Adrenal gland (tissue), 5 donors: ENCODE data around the gene COL23A1.

Experiments
- POLR2A ChIP-seq, 2 donors: fragments of 450-650 bp; IDR thresholded peaks; one replicate each; pipeline ENCODE4 v1.6.1; 2017; ENCODE audit warnings: antibody characterized with exemption in 2 of 2, mild to moderate bottlenecking in 2 of 2, moderate library complexity in 1 of 2
- TF ChIP-seq, protein P1 (sequence below), 6 experiments: fragments of 450-650 bp in 4 of 6; fragments of 200-600 bp in 2 of 6; sonication (generic) in 1 of 6; IDR thresholded peaks; 1 replicate in 5 of 6; 2 replicates in 1 of 6; pipeline versions ENCODE4 v1.5.1 to v1.8.0; 2016 to 2021; ENCODE audit warnings: antibody characterized with exemption in 6 of 6, mild to moderate bottlenecking in 2 of 6, moderate library complexity in 1 of 6
- donor health status: DM: no; HTN: no; CAD: no.

DNA sequence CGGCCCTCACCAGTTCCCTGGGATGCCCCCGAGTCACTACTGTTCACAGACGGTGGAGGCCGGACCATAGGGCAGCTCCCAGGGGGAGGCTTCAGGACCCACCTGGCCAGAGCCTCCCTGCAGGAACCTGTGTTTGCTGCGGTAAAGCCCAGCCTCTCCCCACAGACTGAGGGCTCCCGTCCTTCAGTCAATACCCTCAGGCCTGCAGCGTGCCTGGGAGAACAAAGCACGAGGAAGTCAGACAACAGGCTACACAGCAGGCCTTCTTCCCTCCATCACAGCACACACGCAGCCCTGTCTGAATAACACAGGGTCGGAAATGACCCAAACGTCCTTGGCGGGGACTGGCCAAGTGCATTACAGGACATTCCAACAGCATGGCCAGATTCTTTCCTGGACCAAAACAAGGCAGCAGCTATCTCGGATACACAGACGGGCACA is 34.4 kb downstream of the COL23A1 start:
- TF ChIP-seq, protein P1, sequence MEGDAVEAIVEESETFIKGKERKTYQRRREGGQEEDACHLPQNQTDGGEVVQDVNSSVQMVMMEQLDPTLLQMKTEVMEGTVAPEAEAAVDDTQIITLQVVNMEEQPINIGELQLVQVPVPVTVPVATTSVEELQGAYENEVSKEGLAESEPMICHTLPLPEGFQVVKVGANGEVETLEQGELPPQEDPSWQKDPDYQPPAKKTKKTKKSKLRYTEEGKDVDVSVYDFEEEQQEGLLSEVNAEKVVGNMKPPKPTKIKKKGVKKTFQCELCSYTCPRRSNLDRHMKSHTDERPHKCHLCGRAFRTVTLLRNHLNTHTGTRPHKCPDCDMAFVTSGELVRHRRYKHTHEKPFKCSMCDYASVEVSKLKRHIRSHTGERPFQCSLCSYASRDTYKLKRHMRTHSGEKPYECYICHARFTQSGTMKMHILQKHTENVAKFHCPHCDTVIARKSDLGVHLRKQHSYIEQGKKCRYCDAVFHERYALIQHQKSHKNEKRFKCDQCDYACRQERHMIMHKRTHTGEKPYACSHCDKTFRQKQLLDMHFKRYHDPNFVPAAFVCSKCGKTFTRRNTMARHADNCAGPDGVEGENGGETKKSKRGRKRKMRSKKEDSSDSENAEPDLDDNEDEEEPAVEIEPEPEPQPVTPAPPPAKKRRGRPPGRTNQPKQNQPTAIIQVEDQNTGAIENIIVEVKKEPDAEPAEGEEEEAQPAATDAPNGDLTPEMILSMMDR (IDR thresholded peaks at IDR 0.05): no peak
- TF ChIP-seq POLR2A (IDR thresholded peaks at IDR 0.05): no peak
